H9 (cell line): Measurements from ENCODE around the gene CDH13. TPM values are rescaled to one million over a fixed set of nuclear protein-coding genes. Genes with fewer than 3 reads are reported as not detected.

ENCODE experiments used
- DNase-seq: peaks from one replicate; pipeline ENCODE4 v3.0.0-alpha.2; 2017
- H2AFZ ChIP-seq: one replicate; pipeline ENCODE4 v1.6.1; 2013; ENCODE audit warnings: mild to moderate bottlenecking, low read length, control low read depth, moderate library complexity
- H2AK5ac ChIP-seq: 2 replicates; pipeline ENCODE4 v1.6.1; 2013; ENCODE audit warnings: low read length, control low read depth, mixed read lengths; ENCODE audit not compliant: insufficient read length
- H2BK120ac ChIP-seq: one replicate; pipeline ENCODE4 v1.6.1; 2013; ENCODE audit warnings: low read depth, mild to moderate bottlenecking, low read length, control low read depth, inconsistent platforms; ENCODE audit not compliant: poor library complexity, severe bottlenecking
- H2BK12ac ChIP-seq: 2 replicates; pipeline ENCODE4 v1.6.1; 2013; ENCODE audit warnings: low read length, control low read depth, mixed read lengths, low read depth; ENCODE audit not compliant: insufficient read length
- H2BK15ac ChIP-seq: 2 replicates; pipeline ENCODE4 v1.6.1; 2013; ENCODE audit warnings: low read depth, low read length, control low read depth
- H2BK20ac ChIP-seq: one replicate; pipeline ENCODE4 v1.6.1; 2013; ENCODE audit warnings: low read depth, mild to moderate bottlenecking, low read length, control low read depth, inconsistent platforms; ENCODE audit not compliant: poor library complexity, severe bottlenecking
- H2BK5ac ChIP-seq: 2 replicates; pipeline ENCODE4 v1.6.1; 2013; ENCODE audit warnings: low read length, control low read depth, mixed read lengths; ENCODE audit not compliant: insufficient read length
- H3K14ac ChIP-seq: 2 replicates; pipeline ENCODE4 v1.6.1; 2013; ENCODE audit warnings: low read length, control low read depth; ENCODE audit not compliant: insufficient read depth
- H3K18ac ChIP-seq: 2 replicates; pipeline ENCODE4 v1.6.1; 2013; ENCODE audit warnings: low read depth, mild to moderate bottlenecking, mixed read lengths, low read length, control low read depth; ENCODE audit not compliant: insufficient read length
- H3K23ac ChIP-seq: 2 replicates; pipeline ENCODE4 v1.6.1; 2013; ENCODE audit warnings: low read length, control low read depth, mixed read lengths, low read depth; ENCODE audit not compliant: insufficient read length
- H3K23me2 ChIP-seq: 2 replicates; pipeline ENCODE4 v1.6.1; 2013; ENCODE audit warnings: low read depth, mild to moderate bottlenecking, mixed read lengths, low read length, control low read depth; ENCODE audit not compliant: insufficient read length, poor library complexity, severe bottlenecking
- H3K27ac ChIP-seq: 2 replicates; pipeline ENCODE4 v1.5.1; 2013; ENCODE audit warnings: low read length, control low read depth, mixed read lengths, low read depth; ENCODE audit not compliant: insufficient read length
- H3K27me3 ChIP-seq: 2 replicates; pipeline ENCODE4 v1.6.1; 2013; ENCODE audit warnings: low read length, control low read depth, inconsistent platforms; ENCODE audit not compliant: insufficient read depth
- H3K4ac ChIP-seq: 2 replicates; pipeline ENCODE4 v1.6.1; 2013; ENCODE audit warnings: low read depth, mild to moderate bottlenecking, control low read depth, inconsistent platforms, low read length, moderate library complexity
- H3K4me1 ChIP-seq: 2 replicates; pipeline ENCODE4 v1.6.1; 2013; ENCODE audit warnings: low read length, control low read depth, inconsistent platforms; ENCODE audit not compliant: insufficient read depth
- H3K4me2 ChIP-seq: 2 replicates; pipeline ENCODE4 v1.6.1; 2013; ENCODE audit warnings: low read length, control low read depth, mixed read lengths; ENCODE audit not compliant: insufficient read length, insufficient read depth
- H3K56ac ChIP-seq: 2 replicates; pipeline ENCODE4 v1.6.1; 2013; ENCODE audit warnings: low read depth, mild to moderate bottlenecking, mixed read lengths, low read length, control low read depth; ENCODE audit not compliant: insufficient read length
- H3K79me1 ChIP-seq: 2 replicates; pipeline ENCODE4 v1.6.1; 2013; ENCODE audit warnings: low read depth, mild to moderate bottlenecking, moderate library complexity, low read length, control low read depth, inconsistent platforms; ENCODE audit not compliant: insufficient read depth, poor library complexity, severe bottlenecking
- H3K79me2 ChIP-seq: 2 replicates; pipeline ENCODE4 v1.6.1; 2013; ENCODE audit warnings: low read length, control low read depth, inconsistent platforms; ENCODE audit not compliant: insufficient read depth
- H3K9ac ChIP-seq: 2 replicates; pipeline ENCODE4 v1.6.1; 2013; ENCODE audit warnings: low read length, control low read depth, mixed read lengths; ENCODE audit not compliant: insufficient read length; ENCODE audit errors: extremely low read depth
- H3K9me3 ChIP-seq: one replicate; pipeline ENCODE4 v1.6.1; 2013; ENCODE audit warnings: low read depth, low read length, inconsistent platforms; ENCODE audit not compliant: control insufficient read depth
- H3T11ph ChIP-seq: one replicate; pipeline ENCODE4 v1.6.1; 2013; ENCODE audit warnings: mild to moderate bottlenecking, low read length, control low read depth, inconsistent platforms
- H4K20me1 ChIP-seq: one replicate; pipeline ENCODE4 v1.6.1; 2013; ENCODE audit not compliant: control insufficient read depth, insufficient read length, insufficient read depth
- H4K5ac ChIP-seq: 2 replicates; pipeline ENCODE4 v1.6.1; 2013; ENCODE audit warnings: low read depth, mild to moderate bottlenecking, mixed read lengths, low read length, control low read depth; ENCODE audit not compliant: insufficient read length
- H4K8ac ChIP-seq: replicated peaks from 2 replicates; pipeline ENCODE4 v1.6.1; 2013; ENCODE audit warnings: low read length, control low read depth, mixed read lengths, low read depth; ENCODE audit not compliant: insufficient read length
- H4K91ac ChIP-seq: 2 replicates; pipeline ENCODE4 v1.6.1; 2013; ENCODE audit warnings: low read depth, mild to moderate bottlenecking, moderate library complexity, mixed read lengths, low read length, control low read depth; ENCODE audit not compliant: insufficient read length
- H3K27ac Mint-ChIP-seq, 3 experiments: 2 replicates in 2 of 3; 3 replicates in 1 of 3; pipeline ENCODE4 v1.8.0; 2020 to 2021; ENCODE audit warnings: mixed read lengths in 3 of 3, mild to moderate bottlenecking in 1 of 3, moderate library complexity in 1 of 3
- H3K27me3 Mint-ChIP-seq: 2 replicates; pipeline ENCODE4 v1.8.0; 2021; ENCODE audit warnings: low read depth, mild to moderate bottlenecking, moderate library complexity, mixed read lengths
- H3K36me3 Mint-ChIP-seq, 3 experiments: 2 replicates in 2 of 3; 3 replicates in 1 of 3; pipeline ENCODE4 v1.8.0; 2020 to 2021; ENCODE audit warnings: low read depth in 3 of 3, mixed read lengths in 3 of 3; ENCODE audit not compliant: insufficient read depth in 1 of 3
- H3K4me1 Mint-ChIP-seq, 2 experiments: 2 replicates each; pipeline ENCODE4 v1.8.0; 2020; ENCODE audit warnings: mixed read lengths in 2 of 2
- H3K4me3 Mint-ChIP-seq, 2 experiments: 2 replicates in 1 of 2; 3 replicates in 1 of 2; pipeline ENCODE4 v1.8.0; 2020 to 2021; ENCODE audit warnings: mild to moderate bottlenecking in 2 of 2, mixed read lengths in 2 of 2, moderate library complexity in 1 of 2
- H3K9me3 Mint-ChIP-seq, 2 experiments: 2 replicates in 1 of 2; 3 replicates in 1 of 2; pipeline ENCODE4 v1.8.0; 2020; ENCODE audit warnings: mild to moderate bottlenecking in 2 of 2, mixed read lengths in 2 of 2, moderate library complexity in 1 of 2
- CTCF ChIP-seq: fragments of 200-600 bp; sonication (generic); conservative IDR thresholded peaks from 3 replicates; pipeline ENCODE4 v1.8.0; 2021; ENCODE audit warnings: antibody characterized with exemption, mild to moderate bottlenecking
- WGBS: extraction: QIAGEN DNeasy Blood & Tissue Kit; methylation state at CpG from one replicate; pipeline ENCODE4 v1.1.7; 2013; ENCODE audit warnings: missing lambda C conversion rate, low lambda C conversion rate, mixed read lengths; ENCODE audit not compliant: insufficient read length; ENCODE audit errors: extremely low coverage; 5-methylcytosine and 5-hydroxymethylcytosine counted together
- total RNA-seq: library from RNA; stranded (reverse); gene quantifications from 2 replicates; pipeline ENCODE4 v1.2.1, GENCODE V29; 2021

The CDH13 gene
- total RNA-seq, 1 experiment from 2014 or later = 1.5 TPM

GRCh38 chr16:83116274-83116892 is 489.6 kb downstream of the CDH13 start:
- Mint-ChIP-seq H3K36me3 (no peaks in the 10 kb centered on the region), H3K27ac (no peak overlapping the region), H3K9me3 (no peaks in the 10 kb centered on the region), H3K4me3 (no peak overlapping the region), H3K4me1 (peaks cover 35 to 36% of the 10 kb centered on the region in 2 experiments), H3K27me3 (peaks cover 2% of the 10 kb centered on the region)
- H3T11ph ChIP-seq = no peak overlapping the region
- peak; percentile 51 for TF ChIP-seq CTCF
- no peaks in the 10 kb centered on the region for H3K27me3 ChIP-seq
- H3K4me2 ChIP-seq = no peak overlapping the region
- no peak overlapping the region for H3K56ac ChIP-seq
- no peak overlapping the region for H4K8ac ChIP-seq
- H2BK12ac ChIP-seq = no peak overlapping the region
- H3K14ac ChIP-seq = no peak overlapping the region
- H3K18ac ChIP-seq = no peak overlapping the region
- H4K5ac ChIP-seq = no peak overlapping the region
- H2BK120ac ChIP-seq = no peak overlapping the region
- H2AK5ac ChIP-seq = no peak overlapping the region
- no peaks in the 10 kb centered on the region for H3K79me1 ChIP-seq
- H3K27ac ChIP-seq = no peak overlapping the region
- no CpG with 5 or more reads among the region's 8 CpGs for WGBS
- no peaks in the 10 kb centered on the region for H3K9me3 ChIP-seq
- no peak overlapping the region for H2BK5ac ChIP-seq
- no peak overlapping the region for H2AFZ ChIP-seq
- no peak overlapping the region for H3K4ac ChIP-seq
- no peaks in the 10 kb centered on the region for H4K20me1 ChIP-seq
- H3K23ac ChIP-seq = no peak overlapping the region
- H3K23me2 ChIP-seq = no peaks in the 10 kb centered on the region
- H3K79me2 ChIP-seq = no peaks in the 10 kb centered on the region
- no peak overlapping the region for H2BK15ac ChIP-seq
- H3K4me1 ChIP-seq = peaks cover 11% of the 10 kb centered on the region; the same call in 1 of the 2 replicates
- DNase-seq = peak; percentile 46
- no peak overlapping the region for H4K91ac ChIP-seq
- no peak overlapping the region for H3K9ac ChIP-seq
- H2BK20ac ChIP-seq = no peak overlapping the region
